Karpas-422 (cell line): ENCODE results near the gene FER1L5. TPM values are rescaled to one million over a fixed set of nuclear protein-coding genes. Genes with fewer than 3 reads are reported as not detected.

ENCODE experiments used
- DNase-seq: peaks from one replicate; pipeline ENCODE4 v3.0.0-alpha.2; 2015
- H2AFZ ChIP-seq: fragments of 200-600 bp; sonication (generic); 2 replicates; pipeline ENCODE4 v1.6.1; 2014; ENCODE audit warnings: antibody characterized with exemption, low read length, mixed read lengths
- H3K27ac ChIP-seq: fragments of 200-600 bp; sonication (generic); 2 replicates; pipeline ENCODE4 v1.5.1; 2014; ENCODE audit warnings: mild to moderate bottlenecking, low read length, moderate library complexity
- H3K27me3 ChIP-seq: fragments of 200-600 bp; sonication (generic); 2 replicates; pipeline ENCODE4 v1.6.1; 2014; ENCODE audit warnings: low read length, mixed read lengths
- H3K36me3 ChIP-seq: fragments of 200-600 bp; sonication (generic); 2 replicates; pipeline ENCODE4 v1.6.1; 2014; ENCODE audit warnings: low read length, mixed read lengths; ENCODE audit not compliant: insufficient read depth
- H3K4me1 ChIP-seq: fragments of 200-600 bp; sonication (generic); 2 replicates; pipeline ENCODE4 v1.6.1; 2014; ENCODE audit warnings: mild to moderate bottlenecking, low read length, mixed read lengths
- H3K4me2 ChIP-seq: fragments of 200-600 bp; sonication (generic); 2 replicates; pipeline ENCODE4 v1.6.1; 2014; ENCODE audit warnings: low read length, low read depth, mild to moderate bottlenecking; ENCODE audit not compliant: poor library complexity, severe bottlenecking
- H3K4me3 ChIP-seq: fragments of 200-600 bp; sonication (generic); 2 replicates; pipeline ENCODE4 v1.5.1; 2014; ENCODE audit warnings: mild to moderate bottlenecking, antibody characterized with exemption, low read length, mixed read lengths
- H3K79me2 ChIP-seq: fragments of 200-600 bp; sonication (generic); 2 replicates; pipeline ENCODE4 v1.6.1; 2014; ENCODE audit warnings: mild to moderate bottlenecking, low read length, mixed read lengths
- H3K9ac ChIP-seq: fragments of 200-600 bp; sonication (generic); 2 replicates; pipeline ENCODE4 v1.6.0; 2014; ENCODE audit warnings: low read length
- H3K9me2 ChIP-seq: fragments of 200-600 bp; sonication (generic), shearing (Covaris generic); replicated peaks from 2 replicates; pipeline ENCODE4 v1.6.0; 2014; ENCODE audit warnings: mild to moderate bottlenecking, low read length, moderate library complexity; ENCODE audit not compliant: insufficient read depth
- H3K9me3 ChIP-seq: fragments of 300-700, 200-600 bp; sonication (generic); 2 replicates; pipeline ENCODE4 v1.6.1; 2014; ENCODE audit warnings: low read length, mixed read lengths
- H4K20me1 ChIP-seq: fragments of 200-600 bp; sonication (generic); 2 replicates; pipeline ENCODE4 v1.6.1; 2014; ENCODE audit warnings: mild to moderate bottlenecking, antibody characterized with exemption, low read length, low read depth; ENCODE audit not compliant: insufficient read depth
- total RNA-seq: library from RNA; depleted of rRNA; stranded (reverse); fragments of >200 nt; shearing (Covaris generic); gene quantifications from 2 replicates; pipeline ENCODE4 v1.2.3, GENCODE V29; 2014; ENCODE audit warnings: low replicate concordance

FER1L5 gene
- total RNA-seq, 1 experiment from 2014 or later = not detected

DNA sequence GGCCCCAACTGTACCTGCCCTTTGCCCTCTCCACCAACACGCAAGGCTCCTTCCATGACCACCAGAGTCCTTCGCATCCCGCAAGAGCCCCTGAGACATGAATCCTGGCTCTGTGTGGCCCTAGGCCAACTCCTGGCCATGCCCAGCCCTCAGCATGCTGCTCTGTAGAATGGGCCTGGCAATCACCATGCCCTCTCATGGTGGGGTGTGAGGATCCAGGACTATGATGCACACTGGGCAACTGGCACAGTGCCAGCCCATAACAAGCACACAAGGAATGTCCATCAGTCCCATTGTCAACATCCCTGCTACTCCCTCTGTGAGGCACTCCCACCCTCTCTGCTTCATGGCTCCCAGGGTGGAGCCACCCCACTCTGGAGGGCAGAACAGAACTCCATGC, 44.7 kb downstream of the FER1L5 start:
- no peak overlapping the region for H3K9ac ChIP-seq
- H3K9me2 ChIP-seq = no peaks in the 10 kb centered on the region
- H3K4me2 ChIP-seq = no peak overlapping the region
- DNase-seq = no peak
- no peaks in the 10 kb centered on the region for H3K79me2 ChIP-seq
- no peak overlapping the region for H2AFZ ChIP-seq
- no peaks in the 10 kb centered on the region for H3K9me3 ChIP-seq
- H4K20me1 ChIP-seq = no peaks in the 10 kb centered on the region
- no peak overlapping the region for H3K27ac ChIP-seq
- no peaks in the 10 kb centered on the region for H3K27me3 ChIP-seq
- no peaks in the 10 kb centered on the region for H3K36me3 ChIP-seq
- no peaks in the 10 kb centered on the region for H3K4me1 ChIP-seq
- no peak overlapping the region for H3K4me3 ChIP-seq

DNA sequence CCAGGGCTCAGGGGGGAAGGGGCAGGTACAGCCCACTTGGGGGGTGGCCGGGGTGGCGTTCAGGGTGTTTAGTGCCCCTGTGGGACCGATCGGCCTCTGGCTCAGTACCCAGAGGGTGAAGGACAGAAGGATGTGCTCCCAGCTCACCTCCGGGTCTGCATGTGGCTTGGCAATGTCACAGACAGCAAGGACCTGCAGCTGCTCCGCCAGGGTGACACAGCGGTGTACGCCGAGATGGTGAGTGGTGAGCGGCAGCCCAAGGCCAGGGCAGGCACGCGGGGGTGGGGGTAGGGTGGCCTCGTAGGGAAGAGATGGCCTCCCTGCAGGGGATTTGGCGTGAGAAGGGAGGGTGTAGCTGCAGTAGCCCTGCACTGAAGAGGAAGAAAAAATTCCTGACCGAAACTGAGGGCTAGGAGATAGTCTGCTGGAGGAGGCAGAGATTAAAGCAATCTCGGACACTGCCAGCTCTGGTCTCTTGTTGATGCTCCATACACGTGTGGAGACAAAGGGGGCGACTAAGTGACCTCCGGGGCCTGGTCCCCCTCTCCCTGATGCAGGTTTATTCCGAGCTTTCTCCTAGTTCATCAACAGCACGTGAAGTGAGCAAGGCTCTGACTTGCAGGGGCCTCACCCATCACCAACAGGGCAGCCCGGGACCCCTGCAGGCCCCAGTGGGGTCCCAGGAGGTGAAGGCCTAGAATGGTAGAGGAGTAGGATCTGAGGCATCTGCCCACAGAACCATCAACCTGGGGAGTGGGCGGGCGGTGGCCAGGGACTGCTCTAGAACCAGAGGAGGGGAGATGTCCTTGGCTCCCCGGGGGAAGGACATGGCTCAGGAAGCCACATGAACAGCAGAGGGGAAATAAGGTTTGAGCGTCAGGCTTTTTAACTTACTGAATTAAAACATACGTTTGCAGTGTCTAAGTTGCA, 45.4 kb downstream of the FER1L5 start:
- Histone ChIP-seq H3K4me2 (no peak overlapping the region), H3K9ac (no peak overlapping the region)

DNA sequence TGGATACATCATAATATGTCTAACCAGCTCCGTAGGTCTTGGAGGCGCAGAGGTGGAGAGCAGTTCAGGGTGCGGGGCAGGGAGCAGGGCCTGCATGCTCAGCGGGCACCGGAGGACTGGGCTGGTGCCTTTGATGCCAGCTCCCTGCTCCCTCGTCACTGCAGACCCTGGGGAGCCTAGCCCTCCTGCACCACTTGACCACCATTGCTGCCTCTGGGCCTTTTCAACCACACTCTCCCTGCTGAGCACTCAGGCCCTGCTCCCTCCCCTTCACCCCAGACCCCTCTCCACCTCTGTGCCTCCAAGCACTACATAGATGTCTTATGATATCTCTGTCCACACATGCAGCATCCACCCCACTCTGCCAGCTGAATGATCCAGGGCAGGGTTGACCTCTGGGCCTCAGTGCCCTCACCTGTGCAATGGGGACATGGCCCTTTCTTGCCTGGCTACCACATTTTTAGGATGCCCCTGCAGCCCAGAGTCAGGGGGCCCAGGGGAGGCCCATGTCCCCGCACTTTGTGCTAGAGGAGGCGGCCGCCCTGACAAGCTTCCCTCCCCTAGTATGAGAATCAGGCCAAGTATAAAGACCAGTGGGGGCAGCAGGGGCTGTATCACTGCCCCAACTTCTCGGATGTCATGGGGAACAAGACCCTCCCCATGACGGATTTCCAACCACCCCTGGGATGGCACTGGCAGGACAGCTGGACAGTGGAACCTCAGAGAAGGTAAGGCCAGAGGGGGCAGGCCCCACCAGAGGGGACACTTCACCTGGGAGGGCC, 46.3 kb downstream of the FER1L5 start:
- H3K27me3 ChIP-seq = no peaks in the 10 kb centered on the region
- no peaks in the 10 kb centered on the region for H3K36me3 ChIP-seq
- H3K4me1 ChIP-seq = no peaks in the 10 kb centered on the region
- DNase-seq = no peak
- H2AFZ ChIP-seq = no peak overlapping the region
- no peak overlapping the region for H3K9ac ChIP-seq
- no peak overlapping the region for H3K27ac ChIP-seq
- H3K4me2 ChIP-seq = no peak overlapping the region
- no peak overlapping the region for H3K4me3 ChIP-seq
- H3K9me3 ChIP-seq = no peaks in the 10 kb centered on the region
- no peaks in the 10 kb centered on the region for H3K79me2 ChIP-seq
- H4K20me1 ChIP-seq = no peaks in the 10 kb centered on the region
- H3K9me2 ChIP-seq = no peaks in the 10 kb centered on the region

More for the DNA sequence above, 45.4 kb downstream of the FER1L5 start:
- DNase-seq = no peak
- no peak overlapping the region for H2AFZ ChIP-seq
- H3K9me3 ChIP-seq = no peaks in the 10 kb centered on the region
- no peak overlapping the region for H3K27ac ChIP-seq
- H3K4me3 ChIP-seq = no peak overlapping the region
- H3K36me3 ChIP-seq = no peaks in the 10 kb centered on the region
- no peaks in the 10 kb centered on the region for H4K20me1 ChIP-seq
- H3K4me1 ChIP-seq = no peaks in the 10 kb centered on the region
- H3K9me2 ChIP-seq = no peaks in the 10 kb centered on the region
- no peaks in the 10 kb centered on the region for H3K79me2 ChIP-seq
- H3K27me3 ChIP-seq = no peaks in the 10 kb centered on the region

DNA sequence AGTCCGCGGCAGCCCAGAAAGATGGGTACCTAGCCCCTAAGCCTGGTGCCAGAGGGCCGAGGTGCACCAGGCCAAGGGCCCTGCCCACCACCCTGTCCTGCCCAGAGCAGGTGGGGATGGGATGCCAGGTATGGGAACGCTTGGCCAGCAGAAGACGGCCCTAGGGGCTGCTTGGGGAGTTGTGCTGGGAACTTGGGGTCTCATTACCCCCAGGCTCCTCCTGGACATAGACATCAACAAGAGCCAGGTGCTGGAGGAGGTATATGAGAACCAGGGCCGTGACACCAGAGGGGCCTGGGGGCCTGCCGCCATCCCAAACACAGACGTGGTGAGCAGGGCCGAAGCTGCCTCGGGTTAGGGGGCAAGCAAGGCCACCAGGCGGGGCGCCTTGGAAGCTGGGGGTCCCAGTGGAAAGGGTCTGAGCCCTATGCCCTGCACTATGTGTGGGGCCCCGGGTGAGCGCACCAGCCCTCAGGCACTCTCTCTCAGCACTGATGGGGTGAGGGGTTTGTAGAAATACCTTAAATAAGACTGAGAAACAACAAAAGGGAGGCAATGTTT, 46.9 kb downstream of the FER1L5 start:
- Histone ChIP-seq H3K9me2 (no peaks in the 10 kb centered on the region), H3K4me2 (no peak overlapping the region), H3K9ac (no peak overlapping the region), H3K4me3 (no peak overlapping the region), H3K79me2 (no peaks in the 10 kb centered on the region), H2AFZ (no peak overlapping the region), H3K36me3 (no peaks in the 10 kb centered on the region), H3K27ac (no peak overlapping the region), H4K20me1 (no peaks in the 10 kb centered on the region), H3K27me3 (no peaks in the 10 kb centered on the region), H3K4me1 (no peaks in the 10 kb centered on the region), H3K9me3 (no peaks in the 10 kb centered on the region)
- DNase-seq = no peak

DNA sequence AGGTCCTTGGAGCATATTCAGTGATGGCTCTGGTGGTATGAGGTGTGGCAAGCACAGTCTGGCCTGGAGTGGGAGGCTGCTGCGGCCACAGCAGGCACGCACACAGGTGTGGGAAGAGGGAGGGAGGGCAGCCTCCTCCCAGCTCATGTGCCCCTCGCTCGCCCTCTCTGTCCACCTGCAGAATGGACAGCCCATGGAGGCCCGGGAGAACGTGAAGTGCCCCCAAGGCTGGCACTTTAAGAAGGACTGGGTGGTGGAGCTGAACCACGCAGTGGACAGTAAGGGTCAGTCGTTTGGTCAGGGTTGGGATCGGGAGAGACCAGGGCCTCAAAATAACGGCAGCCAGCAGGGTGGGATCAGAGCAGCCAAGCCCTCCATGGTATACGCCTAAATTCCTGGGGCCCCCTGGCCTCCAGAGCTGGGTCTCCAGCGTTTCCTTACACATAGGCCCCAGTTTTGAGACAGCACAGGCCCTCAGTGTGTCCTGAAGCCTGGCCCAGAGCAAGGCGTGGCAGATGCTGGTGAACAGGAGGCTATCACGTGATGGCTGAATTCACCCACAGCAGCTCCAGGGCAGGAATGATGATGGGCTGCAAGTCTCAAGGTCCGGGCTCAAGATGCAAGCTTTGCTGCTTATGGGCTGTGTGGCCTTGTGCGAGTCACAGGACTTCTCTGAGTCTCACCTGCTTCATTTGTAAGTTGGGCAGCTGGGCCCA, 47.9 kb downstream of the FER1L5 start:
- no peak for DNase-seq
- no peak overlapping the region for H3K9ac ChIP-seq

DNA sequence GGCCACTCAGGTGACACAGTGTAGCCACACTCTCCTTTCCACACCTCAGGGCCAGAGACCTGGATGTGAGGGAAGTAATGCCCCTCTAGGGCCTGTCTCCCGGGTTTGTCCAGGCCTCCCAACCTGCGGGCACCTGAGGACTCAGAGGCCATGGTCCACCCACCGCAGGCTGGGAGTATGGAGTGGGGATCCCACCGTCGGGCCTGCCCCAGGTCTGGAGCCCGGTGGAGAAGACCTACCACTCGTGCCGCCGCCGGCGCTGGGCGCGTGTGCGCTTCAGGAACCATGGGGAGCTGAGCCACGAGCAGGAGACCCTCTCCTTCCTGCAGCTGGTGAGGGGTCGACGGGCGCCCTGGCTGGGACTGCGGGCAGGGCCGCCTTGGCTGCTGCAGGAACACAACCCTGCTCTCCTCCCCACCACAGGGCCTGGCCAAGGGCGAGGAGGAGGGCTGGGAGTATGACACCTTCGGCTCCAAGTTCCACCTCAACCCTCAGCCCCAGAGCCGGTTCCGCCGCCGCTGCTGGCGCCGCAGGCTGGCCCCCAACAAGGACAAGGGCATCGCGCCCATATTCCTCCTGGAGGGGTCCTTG, 48.6 kb downstream of the FER1L5 start:
- Histone ChIP-seq H3K4me1 (no peaks in the 10 kb centered on the region), H3K9ac (no peak overlapping the region), H3K9me2 (no peaks in the 10 kb centered on the region), H3K4me3 (no peak overlapping the region), H4K20me1 (no peaks in the 10 kb centered on the region), H3K9me3 (no peaks in the 10 kb centered on the region), H3K36me3 (no peaks in the 10 kb centered on the region), H3K4me2 (no peak overlapping the region), H3K27me3 (no peaks in the 10 kb centered on the region), H2AFZ (no peak overlapping the region), H3K79me2 (no peaks in the 10 kb centered on the region), H3K27ac (no peak overlapping the region)
- no peak for DNase-seq

More for the DNA sequence above, 47.9 kb downstream of the FER1L5 start:
- Histone ChIP-seq H3K4me1 (no peaks in the 10 kb centered on the region), H3K79me2 (no peaks in the 10 kb centered on the region), H3K9me3 (no peaks in the 10 kb centered on the region), H2AFZ (no peak overlapping the region), H3K9me2 (no peaks in the 10 kb centered on the region), H3K27ac (no peak overlapping the region), H3K36me3 (no peaks in the 10 kb centered on the region), H3K4me3 (no peak overlapping the region), H3K4me2 (no peak overlapping the region), H4K20me1 (no peaks in the 10 kb centered on the region), H3K27me3 (no peaks in the 10 kb centered on the region)

DNA sequence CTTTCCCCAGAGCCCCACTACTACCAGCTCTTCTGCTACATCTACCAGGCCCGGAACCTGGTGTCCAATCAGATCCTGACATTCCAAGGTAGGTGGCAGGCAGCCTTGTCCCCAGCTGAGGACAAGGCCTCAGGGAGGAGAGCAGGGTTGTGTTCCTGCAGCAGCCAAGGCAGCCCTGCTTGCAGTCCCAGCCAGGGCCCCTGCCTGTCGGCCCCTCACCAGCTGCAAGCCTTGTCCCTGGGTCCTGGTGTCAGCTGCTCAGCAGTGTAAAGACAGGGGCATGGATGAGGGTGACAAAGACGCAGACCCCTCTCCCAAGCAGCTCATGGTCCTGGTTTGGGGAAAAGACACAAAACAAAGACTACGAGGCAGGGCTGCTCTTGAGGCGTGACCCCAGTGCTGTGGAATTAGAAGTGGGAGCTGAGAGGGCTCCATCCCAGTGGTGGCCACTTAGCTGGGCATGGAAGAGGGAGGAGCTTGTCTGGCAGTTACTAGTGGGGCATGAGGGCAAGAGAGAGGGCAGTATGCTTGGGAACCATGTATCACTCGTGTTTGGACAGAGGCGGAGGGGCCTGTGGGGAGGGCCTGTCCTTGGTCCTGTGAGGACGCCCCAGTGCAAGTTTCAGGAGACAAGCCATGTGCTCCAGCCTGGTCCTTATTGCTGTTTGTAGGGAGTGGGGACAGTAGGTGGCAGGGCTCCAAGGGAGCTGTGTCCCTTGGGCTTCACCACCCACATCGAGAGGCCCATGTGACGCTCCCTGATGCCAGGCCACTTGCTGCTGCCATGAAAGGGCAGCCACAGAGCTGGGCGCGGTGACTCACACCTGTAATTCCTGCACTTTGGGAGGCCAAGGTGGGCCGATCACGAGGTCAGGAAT, 49.8 kb downstream of the FER1L5 start:
- H2AFZ ChIP-seq = no peak overlapping the region
- no peak overlapping the region for H3K4me2 ChIP-seq
- H4K20me1 ChIP-seq = no peaks in the 10 kb centered on the region
- no peaks in the 10 kb centered on the region for H3K79me2 ChIP-seq
- no peak overlapping the region for H3K27ac ChIP-seq
- no peak for DNase-seq
- no peak overlapping the region for H3K4me3 ChIP-seq
- H3K36me3 ChIP-seq = no peaks in the 10 kb centered on the region
- no peaks in the 10 kb centered on the region for H3K9me3 ChIP-seq
- no peaks in the 10 kb centered on the region for H3K9me2 ChIP-seq
- no peak overlapping the region for H3K9ac ChIP-seq
- no peaks in the 10 kb centered on the region for H3K4me1 ChIP-seq
- H3K27me3 ChIP-seq = no peaks in the 10 kb centered on the region
